C4-2B (cell line): Measurements from ENCODE around the gene JAG2.

Experiments
- H3K27ac ChIP-seq: fragments of 450-650 bp; 2 replicates; pipeline ENCODE4 v1.5.1; 2017
- ZFX ChIP-seq: fragments of 450-650 bp; IDR thresholded peaks from 2 replicates; pipeline ENCODE4 v1.6.1; 2017
- TF ChIP-seq, protein P1 (sequence below): fragments of 450-650 bp; conservative IDR thresholded peaks from 2 replicates; pipeline ENCODE4 v1.5.1; 2017; ENCODE audit warnings: mild to moderate bottlenecking

Gene JAG2

DNA sequence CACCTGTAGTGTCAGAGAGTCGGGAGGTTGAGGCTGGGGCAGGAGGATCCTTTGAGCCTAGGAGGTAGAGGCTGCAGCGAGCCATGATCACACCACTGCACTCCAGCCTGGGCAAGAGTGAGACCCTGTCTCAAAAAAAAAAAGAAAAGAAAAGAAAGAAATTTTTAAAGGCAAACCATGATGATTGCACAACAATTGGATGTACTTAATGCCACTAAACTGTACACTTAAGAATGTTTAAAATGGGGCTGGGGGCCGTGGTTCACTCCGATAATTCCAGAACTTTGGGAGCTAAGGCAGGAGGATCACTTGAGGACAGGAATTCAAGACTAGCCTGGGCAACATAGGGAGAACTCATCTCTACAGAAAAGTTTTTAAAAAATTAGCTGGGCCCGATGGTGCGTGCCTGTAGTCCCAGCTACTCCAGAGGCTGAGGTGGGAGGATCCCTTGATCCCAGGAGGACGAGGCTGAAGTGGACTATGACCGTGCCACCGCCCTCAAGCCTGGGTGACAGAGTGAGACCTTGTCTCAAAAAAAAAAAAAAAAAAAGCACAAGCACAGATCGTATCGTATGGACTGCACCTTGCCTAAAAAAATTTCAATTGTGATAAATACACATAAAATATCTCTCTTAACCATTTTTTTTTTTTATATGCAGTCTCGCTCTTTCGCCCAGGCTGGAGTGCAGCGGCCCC lies 32.7 kb downstream of the JAG2 start:
- TF ChIP-seq, protein P1, sequence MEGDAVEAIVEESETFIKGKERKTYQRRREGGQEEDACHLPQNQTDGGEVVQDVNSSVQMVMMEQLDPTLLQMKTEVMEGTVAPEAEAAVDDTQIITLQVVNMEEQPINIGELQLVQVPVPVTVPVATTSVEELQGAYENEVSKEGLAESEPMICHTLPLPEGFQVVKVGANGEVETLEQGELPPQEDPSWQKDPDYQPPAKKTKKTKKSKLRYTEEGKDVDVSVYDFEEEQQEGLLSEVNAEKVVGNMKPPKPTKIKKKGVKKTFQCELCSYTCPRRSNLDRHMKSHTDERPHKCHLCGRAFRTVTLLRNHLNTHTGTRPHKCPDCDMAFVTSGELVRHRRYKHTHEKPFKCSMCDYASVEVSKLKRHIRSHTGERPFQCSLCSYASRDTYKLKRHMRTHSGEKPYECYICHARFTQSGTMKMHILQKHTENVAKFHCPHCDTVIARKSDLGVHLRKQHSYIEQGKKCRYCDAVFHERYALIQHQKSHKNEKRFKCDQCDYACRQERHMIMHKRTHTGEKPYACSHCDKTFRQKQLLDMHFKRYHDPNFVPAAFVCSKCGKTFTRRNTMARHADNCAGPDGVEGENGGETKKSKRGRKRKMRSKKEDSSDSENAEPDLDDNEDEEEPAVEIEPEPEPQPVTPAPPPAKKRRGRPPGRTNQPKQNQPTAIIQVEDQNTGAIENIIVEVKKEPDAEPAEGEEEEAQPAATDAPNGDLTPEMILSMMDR, result no peak
- H3K27ac ChIP-seq, result no peak overlapping the region

DNA sequence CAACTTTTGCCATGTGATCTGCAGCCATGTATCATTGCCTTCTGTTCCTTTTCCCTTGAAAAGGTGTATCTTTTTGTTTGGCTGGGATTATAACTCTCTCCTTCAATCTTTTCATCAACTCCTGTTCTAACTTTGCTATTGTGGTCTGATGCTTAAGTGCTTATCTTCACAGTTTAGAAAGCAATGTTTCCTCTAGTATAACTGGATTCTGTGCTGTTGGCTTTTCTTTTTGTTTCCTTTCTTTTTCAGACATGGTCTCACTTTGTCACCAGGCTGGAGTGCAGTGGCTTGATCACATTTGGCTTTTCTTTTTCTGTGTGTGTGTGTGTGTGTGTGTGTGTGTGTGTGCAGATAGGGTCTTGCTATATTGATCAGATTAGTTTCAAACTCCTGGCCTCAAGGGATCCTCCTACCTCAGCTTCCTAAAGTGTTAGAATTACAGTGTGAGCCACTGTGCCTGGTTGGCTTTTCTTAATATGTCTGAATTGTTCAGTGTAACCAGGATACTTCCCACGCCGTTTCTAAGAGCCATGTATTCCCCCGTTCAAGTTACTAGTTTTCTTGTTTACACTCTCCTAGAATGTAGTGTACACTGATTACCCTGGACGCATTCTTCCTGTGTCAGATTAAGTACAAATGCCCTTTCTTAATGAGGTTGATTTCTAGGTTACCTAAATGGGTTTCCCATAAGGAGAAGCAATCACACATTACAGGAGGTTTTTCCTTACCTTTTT lies 35.5 kb downstream of the JAG2 start:
- H3K27ac ChIP-seq, result no peak overlapping the region
- no peak for TF ChIP-seq ZFX
- TF ChIP-seq, protein P1, result no peak

DNA sequence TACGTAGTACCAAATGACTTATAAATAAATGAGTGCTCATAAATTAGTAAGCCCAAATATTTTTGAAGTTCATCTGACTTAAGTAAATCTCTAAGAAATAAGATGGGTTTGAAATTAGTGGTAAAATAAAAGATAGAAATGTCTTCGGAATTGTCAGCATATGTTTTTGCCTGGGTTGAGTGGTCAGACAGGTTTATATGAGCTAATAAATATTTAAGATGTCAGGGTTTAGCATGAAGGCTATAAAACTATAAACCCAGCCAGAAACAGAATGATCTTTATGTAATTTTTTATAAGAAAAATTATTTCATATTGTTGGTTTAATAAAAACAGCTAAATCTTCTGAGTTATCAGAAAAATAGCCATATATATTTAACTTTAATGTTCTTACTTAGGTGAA lies 37.3 kb downstream of the JAG2 start:
- no peak for TF ChIP-seq ZFX
- TF ChIP-seq, protein P1, result no peak
- no peak overlapping the region for H3K27ac ChIP-seq

DNA sequence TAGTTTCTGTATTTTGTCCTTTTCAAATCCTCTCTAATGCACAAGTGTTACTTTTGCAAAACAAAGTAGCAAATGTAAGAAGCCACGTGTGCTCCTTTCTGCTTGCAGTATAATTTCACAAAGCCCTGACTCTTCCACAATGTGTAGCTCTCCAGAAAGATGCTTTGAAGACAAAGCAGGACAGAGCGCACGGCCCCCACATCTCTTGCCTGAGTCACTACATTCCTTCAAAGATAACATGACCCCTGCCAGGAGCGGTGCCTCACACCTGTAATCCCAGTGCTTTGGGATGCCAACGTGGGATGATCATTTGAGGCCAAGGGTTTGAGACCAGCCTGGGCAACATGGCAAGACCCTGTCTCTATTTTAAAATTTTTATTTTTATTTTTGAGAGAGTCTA lies 40.5 kb downstream of the JAG2 start:
- no peak for TF ChIP-seq ZFX
- TF ChIP-seq, protein P1, result no peak
- no peak overlapping the region for H3K27ac ChIP-seq

DNA sequence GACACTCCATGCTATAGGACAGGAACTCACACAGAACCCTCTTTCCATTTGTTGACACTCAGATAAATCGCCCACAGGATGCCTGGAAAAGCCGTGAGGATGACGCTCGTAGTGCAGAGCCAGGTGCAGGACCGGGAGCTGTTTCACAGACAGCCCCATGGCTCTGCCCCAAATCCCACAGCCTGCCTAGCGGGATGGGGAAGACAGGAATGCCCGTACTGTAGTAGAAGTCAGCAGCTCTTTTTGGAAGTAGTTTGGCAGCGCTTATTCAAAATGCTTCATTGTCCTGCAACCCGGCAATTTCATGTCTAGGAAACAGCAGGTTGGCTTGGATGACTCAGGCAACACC lies 41.6 kb downstream of the JAG2 start:
- H3K27ac ChIP-seq, result no peak overlapping the region
- no peak for TF ChIP-seq ZFX
- TF ChIP-seq, protein P1, result no peak

DNA sequence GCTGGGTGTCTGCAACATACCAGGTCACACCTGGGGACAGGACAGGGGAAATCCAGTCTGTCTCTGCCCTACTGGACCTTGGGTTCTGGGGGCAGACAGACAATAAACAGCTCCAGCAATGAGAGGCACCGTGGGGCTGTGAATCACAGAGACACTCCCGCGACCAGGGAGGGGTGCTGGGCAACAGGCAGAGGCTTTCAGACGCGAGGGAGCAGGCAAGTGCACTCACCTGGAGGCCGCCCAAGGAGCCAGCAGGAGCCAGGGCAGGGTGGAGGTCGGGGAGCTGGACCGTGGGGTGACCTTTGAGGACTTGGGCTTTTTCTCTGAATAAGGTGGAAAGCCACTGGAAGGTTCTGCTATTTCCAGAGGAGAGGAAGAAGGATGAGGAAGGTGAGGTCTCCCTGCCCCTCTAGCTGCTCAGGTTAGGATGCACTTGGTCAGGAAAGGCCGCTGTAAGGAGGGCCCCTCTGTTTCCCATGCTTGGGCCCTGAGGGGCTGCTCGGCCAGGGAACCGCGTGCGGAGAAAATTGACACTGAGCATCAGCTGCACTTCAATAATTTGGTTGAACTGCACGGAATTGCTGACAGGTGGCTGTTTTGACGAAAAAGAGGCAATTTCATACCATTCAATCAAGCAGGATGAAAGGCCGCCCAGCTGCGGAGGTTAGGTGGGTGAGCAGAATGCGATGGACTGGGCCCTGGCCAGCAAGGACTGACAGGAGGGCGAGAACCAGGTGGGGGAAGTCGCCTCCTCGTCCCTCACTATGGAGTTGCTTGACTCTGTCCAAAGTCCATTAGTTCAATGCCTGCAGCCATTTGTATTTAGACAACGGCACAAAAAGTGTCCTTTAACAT lies 42.2 kb downstream of the JAG2 start:
- no peak overlapping the region for H3K27ac ChIP-seq
- TF ChIP-seq ZFX, result no peak
- TF ChIP-seq, protein P1, result no peak

DNA sequence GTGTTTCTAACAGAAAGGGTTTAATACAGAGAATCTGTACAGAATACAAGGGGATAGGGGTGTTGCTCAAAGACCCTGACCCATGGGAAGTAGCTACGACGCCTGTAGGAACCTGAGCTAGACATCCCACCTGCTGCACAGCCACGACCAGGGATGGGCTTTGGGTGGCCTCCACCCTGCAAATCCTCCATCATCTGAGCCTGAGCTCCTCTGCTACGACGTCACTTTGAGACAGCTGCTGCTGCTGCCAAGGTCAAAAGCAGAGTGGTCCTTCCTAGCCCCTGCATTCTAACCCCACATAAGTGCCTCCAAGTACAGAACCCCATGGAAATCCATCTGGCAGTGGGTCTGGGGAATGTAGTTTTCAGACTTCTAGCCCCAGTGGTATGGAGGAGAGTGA lies 43.8 kb downstream of the JAG2 start:
- TF ChIP-seq ZFX, result no peak
- TF ChIP-seq, protein P1, result no peak
- no peak overlapping the region for H3K27ac ChIP-seq
